M059J (cell line): ENCODE results near the gene SAMD11. TPM values are rescaled to one million over a fixed set of nuclear protein-coding genes. Genes with fewer than 3 reads are reported as not detected.

Experiments used
- DNase-seq: peaks from one replicate; pipeline ENCODE4 v3.0.0-alpha.2; 2012; ENCODE audit warnings: low read depth
- total RNA-seq: library from RNA; depleted of rRNA; stranded (reverse); fragments of >200 nt; shearing (Covaris generic); gene quantifications from 2 replicates; pipeline ENCODE4 v1.2.3, GENCODE V29; 2014

Gene SAMD11
- total RNA-seq, 1 experiment from 2014 or later: 59.8 TPM

DNA sequence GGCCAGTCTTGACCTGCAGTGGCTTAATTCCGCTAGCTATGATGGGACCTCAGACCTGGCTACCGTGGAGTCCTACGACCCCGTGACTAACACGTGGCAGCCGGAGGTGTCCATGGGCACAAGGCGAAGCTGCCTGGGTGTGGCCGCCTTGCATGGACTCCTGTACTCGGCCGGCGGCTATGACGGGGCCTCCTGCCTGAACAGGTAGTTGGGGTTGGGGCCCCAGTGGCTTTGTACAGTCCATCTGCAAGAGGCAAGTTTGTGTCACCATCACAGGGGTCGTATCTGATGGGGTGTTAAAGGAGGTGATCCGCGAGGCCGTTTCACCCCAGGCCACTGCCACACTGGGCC is 39.6 kb downstream of the SAMD11 start:
- DNase-seq: no peak

DNA sequence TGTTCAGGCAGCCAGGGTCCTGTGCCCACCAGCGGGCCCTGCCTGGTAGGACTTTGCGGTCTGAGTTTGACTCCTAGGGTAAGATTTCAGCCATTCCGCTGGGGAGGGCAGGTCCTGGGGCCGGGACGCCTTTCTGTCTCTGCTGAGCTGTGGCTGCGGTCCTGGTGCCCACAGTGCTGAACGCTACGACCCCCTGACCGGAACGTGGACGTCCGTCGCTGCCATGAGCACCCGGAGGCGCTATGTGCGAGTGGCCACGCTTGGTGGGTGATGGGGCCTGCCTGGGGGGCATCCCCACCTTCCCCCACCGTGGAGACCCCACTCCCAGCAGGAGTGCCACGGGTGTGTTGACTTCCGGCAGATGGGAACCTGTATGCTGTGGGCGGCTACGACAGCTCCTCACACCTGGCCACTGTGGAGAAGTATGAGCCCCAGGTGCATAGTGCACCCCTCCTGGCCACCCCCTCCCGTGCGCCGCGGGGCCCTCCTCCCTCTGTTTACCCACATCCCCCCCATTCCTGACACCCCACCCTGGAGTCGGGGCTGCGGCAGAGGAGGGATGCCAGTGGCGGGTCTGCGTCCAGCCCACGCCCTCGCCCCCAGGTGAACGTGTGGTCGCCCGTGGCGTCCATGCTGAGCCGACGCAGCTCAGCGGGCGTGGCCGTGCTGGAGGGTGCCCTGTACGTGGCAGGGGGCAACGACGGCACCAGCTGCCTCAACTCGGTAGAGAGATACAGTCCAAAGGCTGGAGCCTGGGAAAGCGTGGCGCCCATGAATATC is 40.2 kb downstream of the SAMD11 start:
- DNase-seq: no peak

DNA sequence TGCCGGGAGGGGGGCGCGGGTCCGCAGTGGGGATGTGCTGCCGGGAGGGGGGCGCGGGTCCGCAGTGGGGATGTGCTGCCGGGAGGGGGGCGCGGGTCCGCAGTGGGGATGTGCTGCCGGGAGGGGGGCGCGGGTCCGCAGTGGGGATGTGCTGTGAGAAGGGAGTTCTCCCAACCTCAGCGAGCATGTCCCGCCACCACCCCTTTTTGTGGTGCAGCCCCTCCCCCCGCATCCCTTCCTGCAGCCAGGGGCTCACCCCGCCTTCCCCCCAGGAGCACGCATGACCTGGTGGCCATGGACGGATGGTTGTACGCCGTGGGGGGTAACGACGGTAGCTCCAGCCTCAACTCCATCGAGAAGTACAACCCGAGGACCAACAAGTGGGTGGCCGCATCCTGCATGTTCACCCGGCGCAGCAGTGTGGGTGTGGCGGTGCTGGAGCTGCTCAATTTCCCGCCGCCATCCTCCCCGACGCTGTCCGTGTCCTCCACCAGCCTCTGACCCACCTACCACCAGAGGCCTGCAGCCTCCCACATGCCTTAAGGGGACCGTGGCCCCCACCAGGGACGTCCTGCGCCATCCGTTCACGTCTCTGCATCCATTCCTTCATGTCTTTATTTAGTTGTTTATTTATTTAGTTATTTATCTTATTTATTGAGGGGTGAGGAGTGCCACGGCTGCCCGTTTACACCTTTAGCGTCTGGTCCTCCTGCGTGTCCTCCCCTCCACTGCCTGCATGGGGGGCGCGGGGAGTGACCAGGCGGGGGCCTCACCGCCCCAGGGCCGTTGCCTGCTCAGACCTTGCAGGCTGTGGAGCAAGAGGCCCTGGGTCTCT is 41.2 kb downstream of the SAMD11 start:
- no peak for DNase-seq

DNA sequence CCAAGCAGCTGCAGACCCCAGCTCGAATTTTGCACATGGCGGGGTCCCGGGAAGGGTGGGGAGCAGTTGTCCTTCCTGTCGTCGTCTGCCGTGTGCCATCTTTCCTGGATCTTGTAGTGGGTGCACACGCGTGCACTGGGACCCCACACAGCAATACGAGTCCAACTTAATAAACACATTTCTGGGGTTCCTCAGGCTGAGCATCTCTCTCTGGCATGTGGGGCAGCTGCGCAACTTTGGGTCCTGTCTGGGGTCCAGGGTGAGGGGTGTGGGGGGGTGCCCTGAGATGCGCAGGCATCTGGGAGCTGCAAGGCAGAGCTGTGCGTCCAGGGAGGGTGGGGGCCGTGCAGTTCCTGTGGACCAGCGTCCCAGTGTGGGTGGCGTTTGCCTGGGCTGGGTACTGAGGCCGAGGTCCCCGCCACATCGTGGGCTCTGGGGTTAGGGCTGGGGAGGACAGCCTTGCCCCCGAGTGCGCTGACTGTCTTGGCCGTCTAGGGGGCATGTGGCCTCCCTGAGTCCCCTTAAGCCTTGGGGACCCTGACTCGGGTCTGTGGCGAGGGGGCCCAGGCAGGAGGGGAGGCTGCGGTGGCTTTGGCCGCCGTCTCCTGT is 41.9 kb downstream of the SAMD11 start:
- DNase-seq: no peak

DNA sequence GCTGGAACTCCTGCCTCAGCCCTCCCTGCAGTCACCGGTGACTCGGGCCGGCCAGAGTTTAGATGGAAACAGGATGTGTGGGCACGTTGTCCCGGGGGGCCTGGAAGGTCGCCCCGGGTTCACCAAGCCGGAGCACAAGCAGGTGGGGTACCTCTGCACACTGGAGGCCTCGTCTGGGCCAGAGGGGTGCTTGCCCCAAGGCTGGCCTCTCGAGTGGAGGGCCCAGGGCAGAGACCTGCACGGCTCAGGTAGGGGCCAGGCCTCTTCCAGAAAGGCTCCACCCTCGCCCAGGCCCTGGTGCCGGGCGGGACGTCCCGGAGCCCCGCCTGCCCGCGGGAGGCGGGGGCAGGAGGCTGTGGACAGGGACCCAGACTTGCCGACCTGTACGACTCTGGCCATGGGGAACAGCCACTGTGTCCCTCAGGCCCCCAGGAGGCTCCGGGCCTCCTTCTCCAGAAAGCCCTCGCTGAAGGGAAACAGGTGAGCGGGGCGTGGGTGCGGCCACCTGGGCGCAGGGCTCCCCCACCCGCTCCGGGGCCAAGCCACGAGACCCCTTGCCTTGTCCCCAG is 42.5 kb downstream of the SAMD11 start, which contains the start of gene PLEKHN1:
TSS of gene PLEKHN1 (plus strand) at position 348 of the 569 bp plus-strand sequence. CDS start at position 398, 50 bp downstream.
- peak; percentile 89 for DNase-seq

DNA sequence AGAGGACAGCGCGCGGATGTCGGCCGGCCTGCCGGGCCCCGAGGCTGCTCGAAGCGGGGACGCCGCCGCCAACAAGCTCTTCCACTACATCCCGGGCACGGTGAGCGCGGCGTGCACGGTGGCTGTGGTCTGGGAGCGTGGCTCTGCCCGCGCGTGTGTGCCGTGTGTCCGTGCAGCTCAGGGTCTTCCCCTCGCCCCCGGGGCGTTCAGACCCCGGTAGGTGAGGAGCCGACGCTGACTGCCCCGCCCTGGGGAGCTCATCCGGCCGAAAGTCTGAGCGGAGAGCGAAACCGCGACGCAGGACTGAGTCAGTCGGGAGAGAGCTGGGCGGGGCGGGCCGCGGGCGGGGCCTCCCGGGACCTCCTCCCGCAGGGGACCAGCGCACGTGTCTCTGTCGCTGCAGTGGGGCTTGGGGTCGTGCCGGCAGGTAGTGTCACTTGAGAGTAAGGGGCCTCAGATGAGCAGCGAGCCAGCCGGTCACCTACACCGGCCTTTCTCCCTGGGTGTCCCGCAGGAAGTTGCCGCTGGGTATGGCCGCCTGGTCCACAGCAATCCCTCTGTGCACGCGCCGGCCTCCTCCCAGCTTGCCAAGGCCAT is 43.1 kb downstream of the SAMD11 start:
- DNase-seq: peak; percentile 83

DNA sequence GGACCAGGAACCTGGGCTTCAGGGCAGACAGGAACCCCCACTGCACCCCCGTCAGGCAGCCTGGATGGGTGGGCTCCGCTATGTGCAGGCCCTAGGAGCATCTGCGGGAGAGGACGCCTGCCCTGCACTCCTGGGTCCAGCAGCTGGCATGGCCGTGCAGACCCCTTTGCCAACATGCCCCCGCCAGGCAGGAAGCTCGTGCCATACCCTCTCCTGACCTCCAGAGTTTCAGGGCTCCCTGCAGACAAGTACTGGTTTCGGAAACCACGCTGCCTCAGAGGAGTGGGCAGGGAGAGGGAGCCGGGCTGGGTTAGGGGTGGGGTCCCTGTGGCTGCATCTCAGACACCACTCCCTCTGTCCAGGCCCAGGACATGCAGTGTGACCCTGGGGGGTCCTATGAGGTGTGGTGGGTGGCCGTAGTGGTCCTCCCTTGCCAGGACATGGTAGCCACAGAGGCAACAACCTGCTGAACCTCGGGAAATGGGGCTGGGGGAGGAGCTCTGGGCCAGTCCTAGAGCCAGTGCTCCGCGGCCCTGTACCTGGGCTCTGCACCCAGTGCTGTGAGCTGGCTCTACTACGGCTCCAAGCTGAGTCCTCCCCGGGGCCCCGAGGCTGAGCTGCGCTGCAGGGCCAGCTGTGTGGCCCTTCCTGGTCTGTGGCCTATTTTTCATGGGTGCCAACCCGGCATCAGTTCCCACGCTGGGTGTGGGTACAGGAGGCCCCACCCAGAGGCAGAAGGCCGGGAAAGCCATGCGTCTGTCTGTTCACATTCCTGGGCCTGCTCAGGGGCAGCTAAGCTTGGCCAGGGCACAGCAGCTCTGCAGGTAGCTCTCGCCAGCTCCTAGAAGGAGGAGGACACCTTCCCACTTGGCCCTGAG is 44.0 kb downstream of the SAMD11 start:
- no peak for DNase-seq

DNA sequence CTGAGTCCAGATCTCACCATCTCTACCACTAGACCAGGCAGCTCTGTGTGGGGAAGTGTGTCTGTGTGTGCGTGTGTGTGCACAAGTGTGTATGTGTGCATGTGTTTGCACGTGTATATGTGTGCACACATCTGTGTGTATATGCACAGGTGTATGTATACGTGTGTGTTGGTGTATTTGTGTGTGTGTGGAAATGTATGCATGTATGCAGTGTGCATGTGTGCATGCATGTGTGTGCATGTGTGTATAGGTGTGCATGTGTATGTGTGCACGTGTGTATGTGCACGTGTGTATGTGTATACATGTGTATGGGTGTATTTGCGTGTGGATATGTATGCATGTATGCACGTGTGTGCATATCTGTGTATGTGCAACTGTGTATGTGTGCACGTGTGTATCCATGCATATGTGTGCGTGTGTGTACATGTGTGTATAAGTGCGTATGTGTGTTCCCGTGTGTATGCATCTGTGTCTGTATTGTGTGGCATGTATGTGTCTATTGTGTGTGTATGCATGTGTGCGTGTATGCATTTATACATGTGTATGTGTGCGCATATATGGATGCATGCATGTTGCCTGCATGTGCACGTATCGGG is 45.6 kb downstream of the SAMD11 start:
- DNase-seq: no peak

DNA sequence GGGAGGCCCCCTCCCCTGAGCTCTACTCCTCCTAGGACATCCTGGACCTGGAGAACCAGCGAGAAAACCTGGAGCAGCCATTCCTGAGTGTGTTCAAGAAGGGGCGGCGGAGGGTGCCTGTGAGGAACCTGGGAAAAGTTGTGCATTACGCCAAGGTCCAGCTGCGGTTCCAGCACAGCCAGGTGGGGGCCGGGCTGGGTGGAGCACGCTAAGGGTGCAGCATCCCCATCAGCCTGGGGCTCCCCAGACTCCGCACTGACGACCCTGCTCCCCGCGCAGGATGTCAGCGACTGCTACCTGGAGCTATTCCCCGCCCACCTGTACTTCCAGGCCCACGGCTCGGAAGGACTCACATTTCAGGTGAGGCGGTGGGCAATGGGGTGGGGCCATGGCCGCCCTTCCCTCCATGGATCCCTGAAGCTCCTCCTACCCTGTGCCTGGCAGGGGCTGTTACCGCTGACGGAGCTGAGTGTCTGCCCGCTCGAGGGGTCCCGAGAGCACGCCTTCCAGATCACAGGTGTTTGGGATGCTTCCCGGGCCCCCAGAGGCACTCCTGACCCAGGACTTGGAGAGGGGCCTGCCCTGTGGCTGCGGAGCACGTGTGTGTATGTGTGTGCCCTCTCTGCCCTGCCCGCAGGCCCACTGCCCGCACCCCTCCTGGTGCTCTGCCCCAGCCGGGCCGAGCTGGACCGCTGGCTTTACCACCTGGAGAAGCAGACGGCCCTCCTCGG is 46.7 kb downstream of the SAMD11 start:
- no peak for DNase-seq

DNA sequence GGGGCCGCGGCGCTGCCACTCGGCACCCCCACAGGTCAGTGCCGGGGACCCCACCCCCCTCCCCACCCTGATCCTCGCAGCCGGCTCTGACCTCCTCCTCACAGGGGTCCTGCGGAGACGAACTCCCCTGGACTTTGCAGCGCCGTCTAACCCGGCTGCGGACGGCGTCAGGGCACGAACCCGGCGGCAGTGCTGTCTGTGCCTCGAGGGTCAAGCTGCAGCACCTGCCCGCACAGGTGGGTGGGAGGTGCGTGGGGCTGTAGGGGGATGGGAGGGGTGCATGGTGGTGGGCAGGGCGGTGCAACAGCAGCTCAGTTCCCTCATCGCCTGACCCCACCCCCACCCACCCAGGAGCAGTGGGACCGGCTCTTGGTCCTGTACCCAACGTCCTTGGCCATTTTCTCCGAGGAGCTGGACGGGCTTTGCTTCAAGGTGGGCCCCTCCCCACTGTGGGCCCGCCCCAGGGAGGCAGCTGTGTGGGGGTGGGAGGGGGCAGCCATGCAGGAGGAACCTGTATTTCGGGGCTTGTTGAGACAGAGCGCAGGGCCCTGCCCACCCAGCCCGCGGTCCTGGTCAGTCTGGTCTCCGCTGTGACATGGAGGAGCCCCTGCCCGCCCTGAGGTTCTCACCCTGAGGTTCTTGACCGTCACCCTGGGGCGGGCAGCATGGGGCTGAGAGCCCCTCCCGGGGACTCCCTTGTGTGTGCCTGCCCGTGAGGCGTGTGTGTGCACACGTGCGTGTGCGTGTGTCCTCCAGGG is 47.4 kb downstream of the SAMD11 start:
- no peak for DNase-seq

DNA sequence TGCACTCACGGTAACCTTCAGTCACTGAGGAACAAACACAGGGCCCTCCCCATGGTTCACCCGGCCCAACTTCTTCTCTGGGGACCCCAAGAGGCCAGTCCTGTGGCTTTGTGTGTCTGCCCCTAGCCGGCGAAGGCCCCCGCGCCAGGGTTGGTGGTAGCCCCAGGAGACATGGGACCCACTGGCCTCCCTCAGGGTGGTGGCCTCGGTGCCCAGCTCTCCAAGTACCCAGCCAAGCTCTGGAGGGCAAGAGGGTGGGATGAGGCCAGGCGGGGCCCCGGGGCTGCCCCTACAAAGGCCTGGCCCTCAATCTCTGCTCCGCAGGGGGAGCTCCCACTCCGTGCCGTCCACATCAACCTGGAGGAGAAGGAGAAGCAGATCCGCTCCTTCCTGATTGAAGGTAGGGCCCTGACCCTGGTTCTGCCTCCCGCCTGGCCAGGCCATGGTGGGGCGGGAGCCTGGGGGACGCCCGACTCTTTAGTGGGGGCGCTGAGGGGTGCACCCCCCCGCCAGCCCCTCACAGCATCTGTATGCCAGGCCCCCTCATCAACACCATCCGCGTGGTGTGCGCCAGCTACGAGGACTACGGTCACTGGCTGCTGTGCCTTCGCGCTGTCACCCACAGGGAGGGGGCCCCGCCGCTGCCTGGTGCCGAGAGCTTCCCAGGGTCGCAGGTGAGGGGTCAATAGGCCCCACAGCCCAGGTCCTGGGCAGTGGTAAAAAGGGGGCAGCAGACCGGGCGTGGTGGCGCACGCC is 48.2 kb downstream of the SAMD11 start:
- no peak for DNase-seq

DNA sequence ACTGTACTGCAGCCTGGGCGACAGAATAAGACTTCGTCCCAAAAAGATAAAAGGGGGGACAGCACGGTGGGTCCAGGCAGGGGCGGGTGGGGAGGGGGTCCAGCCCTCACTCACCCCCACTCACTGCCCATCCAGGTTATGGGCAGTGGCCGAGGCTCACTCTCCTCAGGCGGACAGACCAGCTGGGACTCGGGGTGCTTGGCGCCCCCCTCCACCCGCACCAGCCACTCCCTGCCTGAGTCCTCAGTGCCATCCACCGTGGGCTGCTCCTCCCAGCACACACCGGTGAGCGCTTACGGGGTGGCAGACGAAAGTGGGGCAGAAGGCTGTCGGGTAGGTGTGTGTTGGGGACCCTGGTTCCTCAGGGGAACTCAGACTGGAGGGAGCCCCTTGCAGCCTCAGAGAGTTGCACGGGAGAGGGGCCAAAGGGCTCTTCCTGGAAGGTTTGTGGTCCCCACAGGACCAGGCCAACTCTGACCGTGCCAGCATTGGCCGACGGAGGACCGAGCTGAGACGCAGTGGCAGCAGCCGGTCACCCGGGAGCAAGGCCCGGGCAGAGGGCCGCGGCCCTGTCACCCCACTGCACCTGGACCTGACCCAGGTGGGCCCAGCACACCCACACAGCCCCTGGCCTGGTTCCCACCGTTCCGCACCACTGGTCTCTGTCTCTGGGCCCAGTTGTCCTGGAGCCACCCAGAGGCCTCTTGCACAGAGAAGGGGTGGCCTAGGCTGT is 49.2 kb downstream of the SAMD11 start:
- no peak for DNase-seq

DNA sequence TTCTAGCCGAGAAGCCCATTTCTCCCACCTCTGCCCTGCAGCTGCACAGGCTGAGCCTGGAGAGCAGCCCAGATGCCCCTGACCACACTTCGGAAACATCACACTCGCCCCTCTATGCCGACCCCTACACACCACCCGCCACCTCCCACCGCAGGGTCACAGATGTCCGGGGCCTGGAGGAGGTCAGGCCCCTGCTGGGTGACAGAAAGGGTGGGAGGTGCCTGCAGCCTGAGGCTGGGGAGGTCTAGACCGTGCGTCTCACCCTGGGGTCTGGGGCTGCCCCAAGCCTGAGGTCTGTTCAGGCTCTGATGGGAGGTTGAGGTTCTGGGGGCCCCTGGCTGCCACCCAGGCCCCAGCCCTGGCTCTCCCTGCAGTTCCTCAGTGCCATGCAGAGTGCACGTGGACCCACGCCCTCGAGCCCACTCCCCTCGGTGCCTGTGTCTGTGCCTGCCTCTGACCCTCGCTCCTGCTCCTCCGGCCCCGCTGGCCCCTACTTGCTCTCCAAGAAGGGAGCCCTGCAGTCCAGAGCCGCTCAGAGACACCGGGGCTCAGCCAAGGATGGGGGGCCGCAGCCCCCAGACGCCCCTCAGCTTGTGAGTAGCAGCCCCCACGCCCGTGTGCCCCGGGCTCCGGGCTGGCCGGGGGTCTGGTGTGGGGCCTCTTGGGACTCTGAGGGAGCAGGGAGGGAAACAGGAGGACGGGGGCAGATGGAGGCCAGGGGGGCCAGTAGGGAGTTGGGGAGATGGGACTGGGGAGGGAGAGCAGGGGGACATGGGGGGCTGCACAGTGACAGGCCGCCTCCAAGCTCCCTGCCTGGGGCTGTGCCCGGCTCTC is 50.0 kb downstream of the SAMD11 start:
- no peak for DNase-seq

DNA sequence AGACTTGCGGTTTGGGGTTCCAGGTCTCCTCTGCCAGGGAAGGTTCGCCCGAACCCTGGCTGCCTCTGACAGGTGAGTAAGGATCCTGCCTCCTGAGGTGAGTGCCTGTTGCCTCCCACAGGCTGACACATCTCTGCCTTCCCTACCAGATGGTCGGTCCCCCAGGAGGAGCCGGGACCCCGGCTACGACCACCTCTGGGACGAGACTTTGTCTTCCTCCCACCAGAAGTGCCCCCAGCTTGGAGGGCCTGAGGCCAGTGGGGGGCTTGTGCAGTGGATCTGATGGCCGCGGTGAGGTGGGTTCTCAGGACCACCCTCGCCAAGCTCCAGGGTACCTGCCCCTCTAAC is 50.5 kb downstream of the SAMD11 start:
- DNase-seq: no peak

DNA sequence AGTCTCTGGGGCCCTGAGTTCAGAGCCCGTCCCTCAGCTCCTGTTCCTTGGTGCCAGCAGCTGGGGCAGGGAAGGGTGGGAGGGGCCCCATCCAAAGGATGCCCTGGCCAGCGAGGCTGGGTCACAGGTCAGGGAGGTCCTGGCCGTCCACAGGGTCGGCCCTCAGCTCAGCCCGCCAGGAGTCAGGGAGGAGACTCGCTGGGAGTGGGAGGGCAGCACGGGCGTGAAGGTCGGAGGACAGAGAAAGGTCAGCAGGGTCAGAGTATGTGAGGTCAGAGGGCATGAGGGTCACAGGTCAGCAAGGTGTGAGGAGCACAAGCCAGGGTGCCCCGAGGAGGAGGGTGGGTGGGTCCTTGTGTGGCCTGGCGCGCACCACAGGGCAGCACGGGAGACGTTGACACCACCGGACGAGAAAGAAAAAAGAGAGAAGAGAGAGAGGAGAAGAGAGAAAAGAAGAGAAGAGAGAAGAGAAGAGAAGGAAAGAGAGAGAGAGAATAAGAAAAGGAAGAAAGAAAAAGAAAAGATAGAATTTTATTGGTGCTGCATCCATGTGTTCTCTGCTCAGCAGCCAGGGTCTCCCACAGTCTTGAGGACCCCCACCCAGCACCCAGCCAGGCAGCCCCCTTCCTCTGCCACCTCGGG is 51.1 kb downstream of the SAMD11 start:
- no peak for DNase-seq

DNA sequence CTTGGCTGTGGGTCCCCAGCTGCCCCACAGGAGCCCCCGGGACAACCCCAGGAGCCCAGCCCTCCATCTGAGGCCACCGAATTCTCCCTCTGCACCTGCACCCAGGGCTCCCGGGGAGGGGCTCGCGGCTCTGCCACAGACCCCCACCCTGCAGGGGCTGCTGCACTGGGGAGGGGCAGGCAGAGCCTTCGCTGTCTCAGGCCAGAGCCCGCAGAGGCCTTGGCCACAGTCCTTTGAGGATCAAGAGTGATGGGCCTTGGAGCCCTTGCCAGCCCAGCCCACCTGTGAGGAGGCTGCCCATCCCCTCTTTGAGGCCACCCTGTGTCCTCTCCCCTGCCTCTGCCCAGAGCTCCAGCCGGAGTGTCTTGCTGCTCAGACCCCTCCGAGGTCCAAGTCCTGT is 51.6 kb downstream of the SAMD11 start:
- DNase-seq: no peak
